Panc1 (cell line): ENCODE data around the gene BRF1.

Source experiments
- CTCF ChIP-seq: fragments of 450-650 bp; IDR thresholded peaks from 2 replicates; pipeline ENCODE4 v1.5.1; 2017; ENCODE audit warnings: mild to moderate bottlenecking
- POLR2AphosphoS5 ChIP-seq: IDR thresholded peaks from 2 replicates; pipeline ENCODE4 v1.6.1; 2012; ENCODE audit warnings: mild to moderate bottlenecking, low read depth, low read length, moderate library complexity
- REST ChIP-seq, 2 experiments: IDR thresholded peaks; 2 replicates each; pipeline ENCODE4 v1.6.1; 2011 to 2012; ENCODE audit warnings: low read depth in 2 of 2, control low read depth in 1 of 2, low read length in 1 of 2, mild to moderate bottlenecking in 1 of 2, moderate library complexity in 1 of 2; ENCODE audit not compliant: insufficient read depth in 1 of 2
- SIN3A ChIP-seq: IDR thresholded peaks from 2 replicates; pipeline ENCODE4 v1.6.1; 2012; ENCODE audit warnings: low read depth, mild to moderate bottlenecking, low read length, moderate library complexity, borderline replicate concordance; ENCODE audit not compliant: insufficient read depth
- TCF7L2 ChIP-seq: IDR thresholded peaks from 2 replicates; pipeline ENCODE4 v1.6.1; 2011; ENCODE audit warnings: mild to moderate bottlenecking, low read depth, low read length, inconsistent platforms

- TF ChIP-seq CTCF (no peak; the same call in 1 of the 2 replicates), POLR2AphosphoS5 (no peak), REST (IDR thresholded peaks at IDR 0.05; ENCODE audit: insufficient read depth in 1 of 2, low read depth in 2 of 2, low read length in 1 of 2) (no peak), TCF7L2 (no peak), SIN3A (no peak)
These were observed 112.8 kb downstream of the BRF1 start for GRCh38 chr14:105187935-105188524.
